SK-N-SH (cell line): ENCODE results near the gene NHSL1. TPM values are rescaled to one million over a fixed set of nuclear protein-coding genes. Genes with fewer than 3 reads are reported as not detected.

Experiments used
- CTCF ChIA-PET: fragments of 300-600, 350-600 bp; formaldehyde crosslinking; extraction: SDS; loops from one replicate; lab custom pipeline; 2021; lab: Yijun Ruan, JAX
- POLR2A ChIA-PET: fragments of 350-600 bp; sonication (Branson Sonifier 250); formaldehyde crosslinking; extraction: SDS; loops from one replicate; lab custom pipeline; 2020; ENCODE audit warnings: antibody characterized with exemption, inconsistent platforms; lab: Yijun Ruan, JAX
- DNase-seq: peaks from one replicate; pipeline ENCODE4 v3.0.0; 2012
- H2AFZ ChIP-seq: fragments of 200-600 bp; sonication (generic); 2 replicates; pipeline ENCODE4 v1.8.1; 2016; ENCODE audit warnings: antibody characterized with exemption, mild to moderate bottlenecking, low read depth
- H3F3A ChIP-seq: fragments of 200-600 bp; sonication (generic); replicated peaks from 2 replicates; pipeline ENCODE3; 2016; ENCODE audit warnings: antibody characterized with exemption, mild to moderate bottlenecking; ENCODE audit not compliant: insufficient read depth
- H3K27ac ChIP-seq, 2 experiments: fragments of 200-500 bp in 1 of 2; fragments of 200-600 bp in 1 of 2; sonication (Bioruptor generic) in 1 of 2; sonication (generic), shearing (Covaris generic) in 1 of 2; 2 replicates each; pipeline versions ENCODE4 v1.5.1 to v1.6.1; 2014 to 2016; ENCODE audit warnings: low read depth in 2 of 2, inconsistent platforms in 1 of 2, low read length in 1 of 2, mild to moderate bottlenecking in 1 of 2, mixed read lengths in 1 of 2
- H3K27me3 ChIP-seq: fragments of 200-600 bp; sonication (generic), shearing (Covaris generic); 2 replicates; pipeline ENCODE4 v1.6.1; 2016; ENCODE audit warnings: mixed run types; ENCODE audit not compliant: insufficient read depth
- H3K36me3 ChIP-seq, 2 experiments: fragments of 200-500 bp in 1 of 2; fragments of 200-600 bp in 1 of 2; sonication (Bioruptor generic) in 1 of 2; sonication (generic) in 1 of 2; replicated peaks in 1 of 2; 2 replicates each; pipeline versions ENCODE3 to v1.5.1; 2014 to 2016; ENCODE audit warnings: low read length in 1 of 2, mild to moderate bottlenecking in 1 of 2; ENCODE audit not compliant: insufficient read depth in 2 of 2, control insufficient read depth in 1 of 2
- H3K4me1 ChIP-seq, 2 experiments: fragments of 200-500 bp in 1 of 2; fragments of 200-600 bp in 1 of 2; sonication (Bioruptor generic) in 1 of 2; sonication (generic), shearing (Covaris generic) in 1 of 2; 2 replicates each; pipeline versions ENCODE4 v1.5.1 to v1.6.1; 2014 to 2016; ENCODE audit warnings: low read depth in 1 of 2, low read length in 1 of 2, mixed run types in 1 of 2; ENCODE audit not compliant: insufficient read depth in 2 of 2, control insufficient read depth in 1 of 2
- H3K4me2 ChIP-seq: fragments of 200-600 bp; sonication (generic), shearing (Covaris generic); 2 replicates; pipeline ENCODE4 v1.6.1; 2017; ENCODE audit warnings: mixed run types
- H3K4me3 ChIP-seq, 2 experiments: fragments of 200-500 bp in 1 of 2; fragments of 200-600 bp in 1 of 2; sonication (Bioruptor generic) in 1 of 2; sonication (generic), shearing (Covaris generic) in 1 of 2; 2 replicates each; pipeline versions ENCODE4 v1.5.1 to v1.8.1; 2014 to 2016; ENCODE audit warnings: low read depth in 2 of 2, inconsistent platforms in 1 of 2, low read length in 1 of 2, mild to moderate bottlenecking in 1 of 2, mixed read lengths in 1 of 2, moderate library complexity in 1 of 2
- H3K79me2 ChIP-seq: fragments of 200-600 bp; sonication (generic); 2 replicates; pipeline ENCODE4 v1.8.1; 2017; ENCODE audit warnings: mild to moderate bottlenecking; ENCODE audit not compliant: insufficient read depth
- H3K9ac ChIP-seq: fragments of 200-600 bp; sonication (generic); 2 replicates; pipeline ENCODE4 v1.6.1; 2017; ENCODE audit warnings: mixed run types
- H3K9me2 ChIP-seq: fragments of 200-600 bp; sonication (generic); 2 replicates; pipeline ENCODE4 v1.6.1; 2017; ENCODE audit warnings: mixed run types
- H3K9me3 ChIP-seq: fragments of 200-600 bp; sonication (generic); 2 replicates; pipeline ENCODE4 v1.6.1; 2017; ENCODE audit warnings: mixed run types, mild to moderate bottlenecking, moderate library complexity
- H4K20me1 ChIP-seq: fragments of 200-600 bp; sonication (generic); 2 replicates; pipeline ENCODE4 v1.6.1; 2017; ENCODE audit warnings: mild to moderate bottlenecking, mixed run types; ENCODE audit not compliant: insufficient read depth
- CHD2 ChIP-seq: fragments of 150-350 bp; IDR thresholded peaks from 2 replicates; pipeline ENCODE4 v1.6.1; 2018; ENCODE audit warnings: low read length; ENCODE audit not compliant: partially characterized antibody
- CTCF ChIP-seq: fragments of 200-600 bp; sonication (generic); IDR thresholded peaks from 2 replicates; pipeline ENCODE4 v1.6.1; 2017; ENCODE audit warnings: antibody characterized with exemption, mild to moderate bottlenecking, moderate library complexity
- ELF1 ChIP-seq: IDR thresholded peaks from 2 replicates; pipeline ENCODE4 v1.4.0; 2012
- FOXJ3 ChIP-seq: sonication (generic); formaldehyde crosslinking; IDR thresholded peaks from 2 replicates; pipeline ENCODE4 v1.5.1; 2020; ENCODE audit warnings: mild to moderate bottlenecking, missing genetic modification reagents
- GATA2 ChIP-seq: sonication (generic); formaldehyde crosslinking; IDR thresholded peaks from 2 replicates; pipeline ENCODE4 v1.5.0; 2020; ENCODE audit warnings: mild to moderate bottlenecking, missing genetic modification reagents
- MAX ChIP-seq: IDR thresholded peaks from 2 replicates; pipeline ENCODE4 v1.4.0; 2012; ENCODE audit warnings: low read depth
- NFIC ChIP-seq: IDR thresholded peaks from 2 replicates; pipeline ENCODE4 v1.4.0; 2012; ENCODE audit warnings: borderline replicate concordance
- NRF1 ChIP-seq: IDR thresholded peaks from 2 replicates; pipeline ENCODE4 v1.6.1; 2012; ENCODE audit warnings: low read depth, mild to moderate bottlenecking, low read length
- RAD21 ChIP-seq: IDR thresholded peaks from 2 replicates; pipeline ENCODE4 v1.6.1; 2012; ENCODE audit warnings: mild to moderate bottlenecking, low read length
- REST ChIP-seq: IDR thresholded peaks from 2 replicates; pipeline ENCODE4 v1.6.1; 2012; ENCODE audit warnings: mild to moderate bottlenecking, low read depth, low read length, moderate library complexity
- RFX5 ChIP-seq: IDR thresholded peaks from 2 replicates; pipeline ENCODE4 v1.6.1; 2012; ENCODE audit warnings: mild to moderate bottlenecking, improper control_type of control experiment, low read length
- WGBS: methylation state at CpG from one replicate; pipeline ENCODE4 v1.1.6; 2017; ENCODE audit warnings: low lambda C conversion rate; 5-methylcytosine and 5-hydroxymethylcytosine counted together
- polyA plus RNA-seq, 3 experiments: library from polyadenylated mRNA; depleted of rRNA; stranded (reverse); fragments of >200 nt; gene quantifications; 2 replicates each; pipeline ENCODE4 v1.2.3, GENCODE V29; 2012
- TF ChIP-seq, protein P1 (sequence below): IDR thresholded peaks from 2 replicates; pipeline ENCODE4 v1.4.0; 2012; ENCODE audit warnings: low read depth, borderline replicate concordance
- TF ChIP-seq, protein P2 (sequence below): fragments of 150-350 bp; IDR thresholded peaks from 2 replicates; pipeline ENCODE4 v1.6.1; 2017; ENCODE audit warnings: antibody characterized with exemption, low read length, low read depth, borderline replicate concordance

The NHSL1 gene
- polyA plus RNA-seq, 1 of the 3 experiments (the other 2 are of a cell fraction), result under 0.01 TPM

GRCh38 chr6:138468320-138469015, 30.8 kb downstream of the NHSL1 start:
- Histone ChIP-seq H2AFZ (no peak overlapping the region), H3K9me3 (no peaks in the 10 kb centered on the region), H3K4me3 (no peak overlapping the region), H3K36me3 (no peaks in the 10 kb centered on the region), H3K4me1 (no peaks in the 10 kb centered on the region; a peak in 1 of 4 replicates), H3K27me3 (peaks cover 8% of the 10 kb centered on the region; the same call in 1 of the 2 replicates), H3K9ac (no peak overlapping the region), H3K9me2 (no peaks in the 10 kb centered on the region), H4K20me1 (no peaks in the 10 kb centered on the region), H3K4me2 (no peak overlapping the region), H3K27ac (no peak overlapping the region), H3K79me2 (no peaks in the 10 kb centered on the region), H3F3A (no peaks in the 10 kb centered on the region)
- 31% methylated on average over 9 of the region's 9 CpGs for WGBS
- CTCF ChIA-PET, result no interaction called here
- DNase-seq, result no peak
- POLR2A ChIA-PET, result no interaction called here
- no peak for TF ChIP-seq ELF1

DNA sequence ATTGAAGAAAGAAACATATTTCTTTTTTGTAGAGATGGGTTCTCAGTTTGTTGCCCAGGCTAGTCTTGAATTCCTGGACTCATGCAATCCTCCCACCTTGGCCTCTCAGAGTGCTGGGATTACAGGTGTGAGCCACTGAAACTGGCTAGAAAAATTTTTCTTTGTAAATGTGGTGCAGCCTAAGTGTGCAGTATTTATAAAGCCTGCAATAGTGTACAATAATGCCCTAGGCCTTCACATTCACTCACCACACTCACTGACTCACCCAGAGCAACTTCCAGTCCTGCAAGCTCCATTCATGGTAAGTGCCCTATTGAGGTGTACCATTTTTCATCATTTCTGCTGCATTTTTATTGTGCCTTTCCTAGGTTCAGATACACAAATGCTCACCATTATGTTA, 31.4 kb downstream of the NHSL1 start:
- H2AFZ ChIP-seq, result no peak overlapping the region

More for the DNA sequence above, 31.4 kb downstream of the NHSL1 start:
- H3K9me2 ChIP-seq, result no peaks in the 10 kb centered on the region
- POLR2A ChIA-PET, result no interaction called here
- H3K9ac ChIP-seq, result no peak overlapping the region
- no peaks in the 10 kb centered on the region for H3K36me3 ChIP-seq
- no peaks in the 10 kb centered on the region for H3K79me2 ChIP-seq
- H3K27me3 ChIP-seq, result peaks cover 4% of the 10 kb centered on the region; the same call in 1 of the 2 replicates
- H3K4me3 ChIP-seq, result no peak overlapping the region
- H3F3A ChIP-seq, result no peaks in the 10 kb centered on the region
- TF ChIP-seq CHD2, result no peak
- TF ChIP-seq NFIC, result no peak
- TF ChIP-seq, protein P1, sequence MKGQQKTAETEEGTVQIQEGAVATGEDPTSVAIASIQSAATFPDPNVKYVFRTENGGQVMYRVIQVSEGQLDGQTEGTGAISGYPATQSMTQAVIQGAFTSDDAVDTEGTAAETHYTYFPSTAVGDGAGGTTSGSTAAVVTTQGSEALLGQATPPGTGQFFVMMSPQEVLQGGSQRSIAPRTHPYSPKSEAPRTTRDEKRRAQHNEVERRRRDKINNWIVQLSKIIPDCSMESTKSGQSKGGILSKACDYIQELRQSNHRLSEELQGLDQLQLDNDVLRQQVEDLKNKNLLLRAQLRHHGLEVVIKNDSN, result no peak
- no peak for TF ChIP-seq ELF1
- TF ChIP-seq NRF1, result no peak
- TF ChIP-seq, protein P2, sequence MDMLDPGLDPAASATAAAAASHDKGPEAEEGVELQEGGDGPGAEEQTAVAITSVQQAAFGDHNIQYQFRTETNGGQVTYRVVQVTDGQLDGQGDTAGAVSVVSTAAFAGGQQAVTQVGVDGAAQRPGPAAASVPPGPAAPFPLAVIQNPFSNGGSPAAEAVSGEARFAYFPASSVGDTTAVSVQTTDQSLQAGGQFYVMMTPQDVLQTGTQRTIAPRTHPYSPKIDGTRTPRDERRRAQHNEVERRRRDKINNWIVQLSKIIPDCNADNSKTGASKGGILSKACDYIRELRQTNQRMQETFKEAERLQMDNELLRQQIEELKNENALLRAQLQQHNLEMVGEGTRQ, result no peak
- no peak for TF ChIP-seq RAD21
- no peak for TF ChIP-seq GATA2 (CRISPR knock-in tag)
- TF ChIP-seq CTCF, result no peak
- no peak for TF ChIP-seq FOXJ3 (CRISPR knock-in tag)
- TF ChIP-seq REST, result no peak
- TF ChIP-seq RFX5, result no peak
- no peak for TF ChIP-seq MAX
- H3K9me3 ChIP-seq, result no peaks in the 10 kb centered on the region
- no peaks in the 10 kb centered on the region; a peak in 1 of 4 replicates for H3K4me1 ChIP-seq
- no peak overlapping the region for H3K27ac ChIP-seq
- DNase-seq, result no peak
- CTCF ChIA-PET, result no interaction called here
- no peak overlapping the region for H3K4me2 ChIP-seq
- no peaks in the 10 kb centered on the region for H4K20me1 ChIP-seq
